ENCODE data around the gene MPRIP.
A peak's percentile ranks its signal among the peaks of the same experiment; 100 is the strongest.

MPRIP gene

GRCh38 chr17:17072546-17072945 is 30.3 kb downstream of the MPRIP start:
- no peak overlapping the region for H3K4me3 Mint-ChIP-seq
- no peak for DNase-seq (ENCODE audit: low spot score)
- H3K27me3 Mint-ChIP-seq (ENCODE audit: low read depth): no peaks in the 10 kb centered on the region
- H3K27ac Mint-ChIP-seq: peak overlapping the region; percentile 17
- peaks cover 16% of the 10 kb centered on the region for H3K36me3 Mint-ChIP-seq (ENCODE audit: low read depth)
- peaks cover 21% of the 10 kb centered on the region for H3K4me1 Mint-ChIP-seq (ENCODE audit: low read depth)
- H3K9me3 Mint-ChIP-seq: peaks cover 8% of the 10 kb centered on the region

- Mint-ChIP-seq H3K36me3 (ENCODE audit: low read depth) (peaks cover 16% of the 10 kb centered on the region), H3K27me3 (ENCODE audit: low read depth) (no peaks in the 10 kb centered on the region), H3K9me3 (peaks cover 8% of the 10 kb centered on the region), H3K4me1 (ENCODE audit: low read depth) (peaks cover 21% of the 10 kb centered on the region), H3K27ac (no peak overlapping the region), H3K4me3 (no peak overlapping the region)
- no peak for DNase-seq (ENCODE audit: low spot score)
Measured at GRCh38 chr17:17073030-17073564, 30.8 kb downstream of the MPRIP start.

- peaks cover 16% of the 10 kb centered on the region for H3K36me3 Mint-ChIP-seq (ENCODE audit: low read depth)
- peaks cover 8% of the 10 kb centered on the region for H3K9me3 Mint-ChIP-seq
- H3K27me3 Mint-ChIP-seq (ENCODE audit: low read depth): no peaks in the 10 kb centered on the region
- DNase-seq (ENCODE audit: low spot score): no peak
- no peak overlapping the region for H3K27ac Mint-ChIP-seq
- H3K4me1 Mint-ChIP-seq (ENCODE audit: low read depth): peaks cover 21% of the 10 kb centered on the region
- no peak overlapping the region for H3K4me3 Mint-ChIP-seq
Measured at GRCh38 chr17:17073581-17074403, 31.5 kb downstream of the MPRIP start.

GRCh38 chr17:17075125-17075781 is 33.0 kb downstream of the MPRIP start:
- Mint-ChIP-seq H3K4me3 (no peak overlapping the region), H3K4me1 (ENCODE audit: low read depth) (peaks cover 18% of the 10 kb centered on the region), H3K9me3 (peaks cover under 1% of the 10 kb centered on the region), H3K27me3 (ENCODE audit: low read depth) (no peaks in the 10 kb centered on the region), H3K36me3 (ENCODE audit: low read depth) (peaks cover 11% of the 10 kb centered on the region), H3K27ac (no peak overlapping the region)
- DNase-seq (ENCODE audit: low spot score): no peak

GRCh38 chr17:17076066-17076465 is 33.8 kb downstream of the MPRIP start:
- Mint-ChIP-seq H3K27me3 (ENCODE audit: low read depth) (no peaks in the 10 kb centered on the region), H3K36me3 (ENCODE audit: low read depth) (peaks cover 6% of the 10 kb centered on the region), H3K9me3 (no peaks in the 10 kb centered on the region), H3K27ac (no peak overlapping the region), H3K4me3 (no peak overlapping the region), H3K4me1 (ENCODE audit: low read depth) (peaks cover 18% of the 10 kb centered on the region)
- DNase-seq (ENCODE audit: low spot score): no peak

- Mint-ChIP-seq H3K4me1 (ENCODE audit: low read depth) (peaks cover 15% of the 10 kb centered on the region), H3K27me3 (ENCODE audit: low read depth) (no peaks in the 10 kb centered on the region), H3K4me3 (no peak overlapping the region), H3K27ac (no peak overlapping the region), H3K9me3 (no peaks in the 10 kb centered on the region), H3K36me3 (ENCODE audit: low read depth) (peaks cover 5% of the 10 kb centered on the region)
- DNase-seq (ENCODE audit: low spot score): no peak
Measured at GRCh38 chr17:17077101-17077500, 34.8 kb downstream of the MPRIP start.

GRCh38 chr17:17077861-17078732 is 35.8 kb downstream of the MPRIP start:
- Mint-ChIP-seq H3K36me3 (ENCODE audit: low read depth) (peaks cover 5% of the 10 kb centered on the region), H3K4me3 (no peak overlapping the region), H3K4me1 (ENCODE audit: low read depth) (peaks cover 15% of the 10 kb centered on the region), H3K9me3 (no peaks in the 10 kb centered on the region), H3K27me3 (ENCODE audit: low read depth) (no peaks in the 10 kb centered on the region), H3K27ac (no peak overlapping the region)
- no peak for DNase-seq (ENCODE audit: low spot score)

GRCh38 chr17:17078832-17079231 is 36.6 kb downstream of the MPRIP start:
- Mint-ChIP-seq H3K4me3 (no peak overlapping the region), H3K27ac (no peak overlapping the region), H3K36me3 (ENCODE audit: low read depth) (peaks cover 5% of the 10 kb centered on the region), H3K9me3 (no peaks in the 10 kb centered on the region), H3K4me1 (ENCODE audit: low read depth) (peaks cover 15% of the 10 kb centered on the region), H3K27me3 (ENCODE audit: low read depth) (no peaks in the 10 kb centered on the region)
- no peak for DNase-seq (ENCODE audit: low spot score)

GRCh38 chr17:17079336-17079735 is 37.1 kb downstream of the MPRIP start:
- Mint-ChIP-seq H3K4me1 (ENCODE audit: low read depth) (peaks cover 12% of the 10 kb centered on the region), H3K36me3 (ENCODE audit: low read depth) (peaks cover 5% of the 10 kb centered on the region), H3K9me3 (no peaks in the 10 kb centered on the region), H3K27ac (no peak overlapping the region), H3K4me3 (no peak overlapping the region), H3K27me3 (ENCODE audit: low read depth) (no peaks in the 10 kb centered on the region)
- no peak for DNase-seq (ENCODE audit: low spot score)

GRCh38 chr17:17079761-17080160 is 37.5 kb downstream of the MPRIP start:
- Mint-ChIP-seq H3K36me3 (ENCODE audit: low read depth) (peaks cover 5% of the 10 kb centered on the region), H3K4me3 (no peak overlapping the region), H3K9me3 (no peaks in the 10 kb centered on the region), H3K27ac (no peak overlapping the region), H3K27me3 (ENCODE audit: low read depth) (no peaks in the 10 kb centered on the region), H3K4me1 (ENCODE audit: low read depth) (peaks cover 8% of the 10 kb centered on the region)
- DNase-seq (ENCODE audit: low spot score): no peak

GRCh38 chr17:17080181-17080631 is 37.9 kb downstream of the MPRIP start:
- Mint-ChIP-seq H3K4me1 (ENCODE audit: low read depth) (peaks cover 5% of the 10 kb centered on the region), H3K9me3 (no peaks in the 10 kb centered on the region), H3K27ac (no peak overlapping the region)

GRCh38 chr17:17080781-17081180 is 38.5 kb downstream of the MPRIP start:
- no peak for DNase-seq (ENCODE audit: low spot score)
- Mint-ChIP-seq H3K27ac (no peak overlapping the region), H3K4me1 (ENCODE audit: low read depth) (no peaks in the 10 kb centered on the region), H3K36me3 (ENCODE audit: low read depth) (peaks cover 5% of the 10 kb centered on the region), H3K4me3 (no peak overlapping the region), H3K9me3 (no peaks in the 10 kb centered on the region), H3K27me3 (ENCODE audit: low read depth) (no peaks in the 10 kb centered on the region)

More at GRCh38 chr17:17080181-17080631, 37.9 kb downstream of the MPRIP start:
- no peak overlapping the region for H3K4me3 Mint-ChIP-seq
- peaks cover 5% of the 10 kb centered on the region for H3K36me3 Mint-ChIP-seq (ENCODE audit: low read depth)
- H3K27me3 Mint-ChIP-seq (ENCODE audit: low read depth): no peaks in the 10 kb centered on the region
- DNase-seq (ENCODE audit: low spot score): no peak

GRCh38 chr17:17081304-17081940 is 39.2 kb downstream of the MPRIP start:
- H3K27ac Mint-ChIP-seq: no peak overlapping the region
- no peaks in the 10 kb centered on the region for H3K4me1 Mint-ChIP-seq (ENCODE audit: low read depth)
- peaks cover 5% of the 10 kb centered on the region for H3K36me3 Mint-ChIP-seq (ENCODE audit: low read depth)

More at GRCh38 chr17:17081304-17081940, 39.2 kb downstream of the MPRIP start:
- H3K27me3 Mint-ChIP-seq (ENCODE audit: low read depth): no peaks in the 10 kb centered on the region
- H3K9me3 Mint-ChIP-seq: no peaks in the 10 kb centered on the region
- no peak for DNase-seq (ENCODE audit: low spot score)
- H3K4me3 Mint-ChIP-seq: no peak overlapping the region

All from T-helper 2 cell treated with Interferon-gamma antibody and Interleukin-4, amounts not matched to agents 5 μg/mL and 100 μg/mL, for 36 hours (primary cell).